Stimulated activated CD8-positive, alpha-beta memory T cell treated with anti-CD3 and anti-CD28 coated beads, Interleukin-15, amount 100 ng/mL, for 24 hours (primary cell): ENCODE measurements around the gene IFIT1B.
"Not testable (repeated sequence)": the region's sequence is repeated elsewhere in the genome, so short reads cannot be mapped to it uniquely, and the experiment has no call there.

Experiments used
- DNase-seq: peaks from one replicate; pipeline ENCODE4 v3.0.0-alpha.2; 2020; ENCODE audit warnings: low read depth

Gene IFIT1B

DNA sequence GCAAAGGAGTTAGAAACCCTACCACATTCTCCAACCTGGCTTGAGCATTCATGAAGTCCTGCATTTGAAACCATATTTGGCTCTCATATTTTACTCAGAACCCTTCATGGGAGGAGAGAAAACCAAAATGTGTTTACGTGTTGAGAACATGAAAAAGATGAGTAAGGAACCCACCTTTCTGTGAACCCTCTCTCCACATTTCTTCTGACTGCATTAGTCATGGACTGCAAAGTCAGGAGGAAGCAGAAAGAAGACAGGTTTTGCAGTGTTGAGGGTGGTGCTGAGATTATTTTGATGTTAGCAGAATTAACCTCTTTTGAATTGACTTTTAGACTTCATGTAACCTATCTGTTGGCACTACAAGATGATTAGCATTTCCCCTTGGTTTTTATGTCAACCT lies 4.9 kb downstream of the IFIT1B start:
- no peak for DNase-seq

DNA sequence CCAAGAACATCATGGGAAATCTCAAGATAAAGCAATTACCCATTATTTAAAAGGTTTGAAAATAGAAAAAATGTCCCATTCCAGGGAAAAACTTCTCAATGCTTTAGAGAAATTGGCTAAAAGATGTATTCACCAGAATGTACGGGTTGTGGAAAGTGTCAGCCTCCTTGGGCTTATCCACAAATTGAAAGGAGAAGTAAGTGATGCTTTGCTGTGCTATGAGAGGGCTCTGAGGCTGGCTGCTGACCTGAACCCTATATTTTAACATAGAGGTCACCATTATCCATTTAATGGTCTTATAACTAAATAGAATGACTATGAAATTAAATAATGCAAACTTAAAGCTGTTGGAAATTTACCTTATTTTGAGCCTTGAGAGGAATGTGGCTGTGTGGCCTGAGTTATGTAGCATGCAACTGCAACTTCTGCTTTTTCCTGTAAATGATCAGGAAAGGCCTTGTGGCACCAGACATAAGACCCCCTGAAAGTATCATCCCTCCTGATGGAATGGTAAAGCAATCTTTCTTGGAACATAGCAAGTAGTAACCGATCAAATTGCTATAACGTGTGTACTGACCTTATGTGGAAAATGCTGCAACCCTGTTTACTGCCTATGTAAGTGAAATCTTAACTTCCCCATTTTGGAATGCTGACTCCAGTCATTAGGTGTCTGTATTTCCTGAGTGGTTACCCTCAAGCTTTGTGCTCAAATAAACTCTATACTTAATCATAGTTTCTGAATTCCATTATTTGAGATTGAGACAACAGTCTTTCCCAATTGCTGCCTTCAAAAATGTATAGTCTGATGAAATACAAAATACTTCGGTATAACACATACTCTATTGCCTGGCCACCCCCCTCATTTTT lies 6.9 kb downstream of the IFIT1B start:
- DNase-seq: no peak

DNA sequence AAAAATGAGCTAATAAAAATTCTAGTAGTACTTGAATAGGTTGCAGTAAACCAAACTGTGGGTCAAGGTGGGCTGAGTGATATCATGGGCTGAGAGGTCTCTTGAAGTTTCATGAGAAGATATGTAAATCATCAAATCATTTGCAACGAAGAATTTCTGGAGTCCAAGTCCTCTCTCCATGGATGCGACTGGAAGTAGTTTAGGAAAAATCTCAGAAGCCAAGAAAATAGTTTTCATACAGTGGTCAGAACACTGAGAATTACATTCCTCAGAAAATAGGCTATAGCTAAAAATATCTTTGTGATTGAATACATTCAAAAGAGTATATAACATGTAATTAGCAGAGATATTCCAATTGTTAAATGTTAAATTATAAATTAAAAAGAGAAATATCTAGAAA lies 10.9 kb downstream of the IFIT1B start:
- no peak for DNase-seq

DNA sequence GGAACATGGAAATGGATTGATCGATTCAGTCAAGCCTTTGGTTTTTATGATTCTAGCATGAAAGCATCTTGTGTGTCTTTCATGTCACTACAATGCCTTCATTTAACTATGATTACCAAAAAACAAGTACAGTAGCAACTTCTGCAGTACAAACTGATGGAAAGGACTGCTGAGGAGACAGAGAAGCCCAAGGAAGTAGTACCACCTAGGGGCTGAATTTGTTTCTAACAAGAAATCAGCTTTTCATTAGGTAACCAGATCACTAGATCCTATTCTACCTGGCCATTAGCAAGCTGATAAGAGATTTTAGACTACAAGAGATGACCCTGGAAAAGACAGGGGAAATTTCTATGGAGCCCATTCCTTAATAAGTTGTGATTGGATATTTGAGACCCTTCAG lies 11.4 kb downstream of the IFIT1B start:
- DNase-seq: no peak

DNA sequence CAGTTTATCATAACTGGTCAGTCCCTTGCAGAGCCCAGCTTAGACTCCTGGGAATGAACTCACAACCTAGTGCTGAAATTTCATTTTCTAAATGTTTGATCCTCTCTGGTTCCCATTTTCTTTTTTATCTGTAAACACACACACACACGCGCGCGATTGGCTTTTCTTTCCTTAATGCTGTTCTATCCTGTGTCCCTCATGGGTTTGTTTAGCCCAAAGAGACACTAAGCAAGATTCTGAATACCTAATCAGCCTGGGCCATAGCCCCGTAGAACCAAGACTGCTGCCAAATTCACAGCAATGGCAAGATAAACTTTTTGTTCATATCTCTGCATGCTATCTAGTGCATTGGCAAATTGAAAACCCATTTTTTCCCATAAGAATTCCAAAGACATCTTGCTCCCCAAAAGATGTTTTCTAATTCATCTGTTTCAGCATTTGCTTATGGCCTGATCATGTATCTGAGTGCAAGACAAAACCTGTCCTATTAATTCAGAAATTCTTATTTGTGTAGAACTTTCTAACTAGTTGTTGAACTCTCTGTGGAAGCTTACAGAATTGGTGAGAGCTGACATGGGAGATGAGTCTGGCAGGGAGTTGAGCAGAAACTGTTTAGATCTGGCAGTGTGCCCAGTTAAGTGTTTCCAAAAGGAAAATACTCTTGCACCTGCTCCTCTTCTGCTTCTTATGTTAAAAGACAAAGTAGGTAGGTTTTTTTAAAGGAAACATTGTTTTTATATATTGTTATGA lies 12.8 kb downstream of the IFIT1B start:
- DNase-seq: no peak

DNA sequence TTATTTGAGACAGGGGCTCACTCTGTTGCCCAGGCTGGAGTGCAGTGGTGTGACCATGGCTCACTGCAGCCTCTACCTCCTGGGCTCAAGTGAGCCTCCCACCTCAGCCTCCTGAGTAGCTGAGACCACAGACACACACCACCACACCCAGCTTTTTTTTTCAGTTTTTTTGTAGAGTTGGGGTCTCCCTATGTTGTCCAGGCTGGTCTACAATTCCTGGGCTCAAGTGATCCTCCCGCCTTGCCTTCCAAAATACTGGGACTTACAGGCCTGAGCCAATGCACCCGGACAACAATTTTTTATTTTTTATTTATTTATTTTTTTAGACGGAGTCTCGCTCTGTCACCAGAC lies 13.3 kb downstream of the IFIT1B start:
- not testable (repeated sequence) for DNase-seq

DNA sequence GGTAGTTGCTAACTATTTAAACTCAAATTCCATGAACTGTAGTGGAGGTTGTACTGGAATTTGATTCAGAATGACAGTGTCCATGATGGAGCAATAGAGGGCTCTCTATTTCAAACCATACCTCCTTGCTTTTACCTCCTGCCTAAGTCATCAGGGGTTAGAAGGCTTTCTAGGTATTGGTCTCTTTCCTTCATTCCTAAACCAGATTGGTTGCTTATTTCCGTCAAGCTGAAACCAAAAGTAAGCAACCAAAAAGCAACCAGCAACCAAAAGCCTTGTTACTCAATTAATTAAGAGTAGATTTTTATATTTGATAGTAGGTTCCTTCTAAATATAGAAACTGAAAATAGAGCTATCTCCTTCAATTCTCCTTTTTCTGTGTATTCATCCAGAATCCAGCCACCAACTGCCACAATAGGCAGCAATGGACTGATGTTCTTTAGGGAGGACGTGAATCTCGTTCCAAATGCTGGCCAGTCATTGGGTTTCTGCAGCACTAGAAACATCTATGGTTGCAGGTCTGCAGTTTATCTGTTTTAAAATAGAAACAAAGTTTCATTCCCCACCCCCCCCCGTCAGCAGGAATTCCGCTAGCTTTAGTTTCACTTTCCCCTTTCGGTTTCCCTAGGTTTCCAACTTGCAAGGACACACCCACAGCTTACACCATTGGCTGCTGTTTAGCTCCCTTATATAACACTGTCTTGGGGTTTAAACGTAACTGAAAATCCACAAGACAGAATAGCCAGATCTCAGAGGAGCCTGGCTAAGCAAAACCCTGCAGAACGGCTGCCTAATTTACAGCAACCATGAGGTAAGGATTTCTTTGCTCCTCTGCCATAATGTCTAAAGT lies 14.3 kb downstream of the IFIT1B start, which contains the start of gene IFIT1:
Gene IFIT1, plus strand, starts transcription at position 717 of the 850 bp plus-strand sequence. Its CDS starts 90 bp downstream, at position 807.
- DNase-seq: no peak

DNA sequence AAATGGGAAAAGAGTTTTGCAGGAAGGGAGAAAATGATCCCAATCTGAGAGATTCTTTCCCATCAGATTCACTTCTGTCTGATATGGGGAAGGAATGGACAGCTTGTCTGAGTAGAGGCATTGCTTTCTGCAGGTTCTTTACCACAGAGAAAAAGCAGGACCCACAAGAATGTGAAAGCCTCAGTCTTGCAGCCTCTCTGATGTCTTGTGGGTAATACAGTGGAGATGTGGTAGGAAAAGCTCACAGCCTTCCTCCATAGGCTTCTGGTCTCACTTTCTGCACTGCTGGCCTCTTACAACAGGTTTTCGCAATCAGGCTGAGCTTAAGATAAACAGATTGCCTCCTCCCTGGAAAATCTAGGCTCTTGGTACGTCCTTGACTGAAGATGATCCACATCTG lies 15.1 kb downstream of the IFIT1B start:
- DNase-seq: no peak

DNA sequence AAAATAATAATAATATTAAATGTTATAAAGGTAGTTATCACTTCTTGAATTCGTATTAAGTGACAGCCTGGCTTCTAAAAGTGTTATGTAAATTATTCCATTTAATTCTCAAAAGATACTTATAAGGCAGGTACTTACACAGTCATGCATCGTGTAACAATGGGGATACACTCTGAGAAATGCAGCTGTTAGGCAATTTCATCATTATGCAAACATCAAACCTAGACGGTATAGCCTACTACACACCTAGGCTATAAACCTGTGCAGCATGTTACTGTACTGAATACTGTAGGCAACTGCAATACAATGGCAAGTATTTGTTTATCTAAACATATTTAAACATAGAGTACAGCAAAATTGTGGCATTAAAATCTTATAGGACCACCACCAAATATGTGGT lies 16.0 kb downstream of the IFIT1B start:
- DNase-seq: no peak

DNA sequence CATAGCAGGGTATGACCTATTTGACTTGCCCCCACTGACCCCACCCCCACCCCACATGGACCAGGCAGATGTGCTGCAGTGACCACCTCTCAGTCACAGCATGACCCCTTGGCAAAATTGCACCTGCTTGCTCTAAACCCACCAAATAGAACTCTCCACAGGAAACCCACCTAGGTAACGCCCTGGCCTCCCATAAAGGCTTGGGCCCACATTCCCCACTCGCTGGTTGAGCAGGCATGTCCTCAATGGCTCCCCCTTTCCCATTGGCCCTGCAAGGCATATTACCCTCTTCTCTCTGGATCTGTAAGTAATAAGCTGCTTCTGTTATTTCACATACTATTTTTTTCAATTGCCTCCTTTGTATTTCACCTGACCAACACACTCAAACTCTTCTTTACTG lies 17.3 kb downstream of the IFIT1B start:
- no peak for DNase-seq

DNA sequence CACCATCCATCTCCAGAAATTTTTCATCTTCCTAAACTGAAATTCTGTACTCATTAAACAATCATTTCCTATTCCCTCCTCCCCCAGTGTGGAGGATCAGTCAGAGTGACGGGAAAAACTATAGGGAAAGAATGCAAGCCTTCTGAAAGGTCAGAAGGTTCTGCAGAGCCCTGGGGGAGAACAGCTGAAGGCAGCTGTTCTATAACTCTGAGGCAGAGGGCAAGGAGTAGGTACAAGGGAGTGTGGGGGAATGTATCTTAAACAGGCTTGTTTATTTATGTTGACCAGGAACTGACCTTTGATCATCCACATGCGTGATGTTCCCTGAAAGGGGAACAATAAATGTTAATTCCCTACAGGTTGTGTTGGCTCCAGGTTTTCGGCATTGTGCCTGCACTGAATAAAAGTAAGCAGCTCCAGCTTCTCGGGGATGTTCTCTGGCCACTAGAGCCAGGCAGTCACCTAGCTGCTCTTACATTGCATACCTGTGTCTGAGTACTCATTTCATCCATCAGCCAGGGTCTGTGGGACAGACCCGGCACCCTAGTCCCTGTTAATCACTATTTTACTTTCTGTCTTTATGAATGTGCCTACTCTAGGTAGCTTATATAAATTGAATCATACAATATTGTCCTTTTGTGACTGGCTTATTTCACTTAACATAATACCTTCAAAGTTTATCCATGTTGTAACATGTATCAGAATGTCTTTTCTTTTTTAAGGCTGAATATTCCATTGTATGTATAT lies 20.3 kb downstream of the IFIT1B start:
- no peak for DNase-seq

DNA sequence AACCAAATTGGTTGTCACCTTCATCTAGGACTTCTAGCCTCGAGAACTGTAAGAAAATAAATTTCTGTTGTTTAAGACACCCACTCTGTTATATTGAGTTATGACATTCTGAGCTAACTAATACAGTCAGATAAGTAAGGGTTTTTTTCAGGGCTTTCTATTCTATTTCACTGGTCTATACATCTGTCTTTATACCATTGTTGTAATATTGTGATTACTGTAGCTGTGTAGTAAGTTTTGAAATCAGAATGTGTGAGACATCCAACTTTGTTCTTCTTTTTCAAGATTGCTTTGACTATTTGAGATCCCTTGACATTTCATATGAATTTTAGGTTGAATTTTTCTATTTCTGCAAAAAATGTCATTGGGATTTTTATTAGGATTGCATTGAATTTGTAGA lies 22.1 kb downstream of the IFIT1B start:
- DNase-seq: no peak

DNA sequence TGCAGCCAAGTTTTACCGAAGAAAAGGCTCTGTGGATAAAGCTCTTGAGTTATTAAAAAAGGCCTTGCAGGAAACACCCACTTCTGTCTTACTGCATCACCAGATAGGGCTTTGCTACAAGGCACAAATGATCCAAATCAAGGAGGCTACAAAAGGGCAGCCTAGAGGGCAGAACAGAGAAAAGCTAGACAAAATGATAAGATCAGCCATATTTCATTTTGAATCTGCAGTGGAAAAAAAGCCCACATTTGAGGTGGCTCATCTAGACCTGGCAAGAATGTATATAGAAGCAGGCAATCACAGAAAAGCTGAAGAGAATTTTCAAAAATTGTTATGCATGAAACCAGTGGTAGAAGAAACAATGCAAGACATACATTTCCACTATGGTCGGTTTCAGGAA lies 25.2 kb downstream of the IFIT1B start:
- DNase-seq: no peak

DNA sequence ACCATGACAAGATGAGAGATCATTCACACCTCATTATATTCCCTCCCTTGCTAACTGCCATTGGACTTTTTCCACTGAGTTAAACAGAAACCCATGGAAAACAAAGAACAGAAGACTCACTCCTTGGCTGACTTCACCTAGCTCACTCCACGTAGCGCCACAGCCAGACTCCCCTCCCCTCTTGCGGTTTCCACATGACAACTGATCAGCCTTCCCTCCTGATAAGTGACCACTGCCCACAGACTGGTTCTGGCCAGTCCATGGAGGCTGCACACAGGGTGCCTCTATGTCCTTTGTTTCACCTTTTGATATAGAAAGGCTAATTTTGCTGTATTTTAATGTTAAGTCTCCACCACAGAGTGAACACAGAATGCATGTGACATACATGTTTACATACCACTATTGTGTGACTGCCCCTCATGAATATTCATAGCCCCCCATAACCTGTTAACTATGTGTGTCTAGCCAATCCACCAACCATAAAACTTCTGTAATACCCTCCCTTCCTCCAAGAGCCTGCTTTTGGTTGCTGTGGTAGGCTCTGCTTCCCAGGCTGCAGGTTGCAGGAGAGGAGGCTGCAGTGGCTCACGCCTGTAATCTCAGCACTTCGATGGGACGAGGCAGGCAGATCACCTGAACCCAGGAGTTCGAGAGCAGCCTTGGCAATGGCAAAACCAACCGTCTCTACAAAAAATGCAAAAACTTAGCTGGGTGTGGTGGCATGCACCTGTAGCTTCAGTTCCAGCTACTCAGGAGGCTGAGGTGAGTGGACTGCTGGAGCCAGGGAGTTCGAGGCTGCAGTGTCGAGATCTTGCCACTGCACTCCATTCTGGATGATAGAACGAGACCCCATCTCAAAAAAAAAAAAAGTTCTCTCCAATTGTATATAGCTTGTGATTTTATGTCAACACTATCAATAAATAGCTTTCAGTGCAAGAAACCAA lies 26.5 kb downstream of the IFIT1B start:
- no peak for DNase-seq

DNA sequence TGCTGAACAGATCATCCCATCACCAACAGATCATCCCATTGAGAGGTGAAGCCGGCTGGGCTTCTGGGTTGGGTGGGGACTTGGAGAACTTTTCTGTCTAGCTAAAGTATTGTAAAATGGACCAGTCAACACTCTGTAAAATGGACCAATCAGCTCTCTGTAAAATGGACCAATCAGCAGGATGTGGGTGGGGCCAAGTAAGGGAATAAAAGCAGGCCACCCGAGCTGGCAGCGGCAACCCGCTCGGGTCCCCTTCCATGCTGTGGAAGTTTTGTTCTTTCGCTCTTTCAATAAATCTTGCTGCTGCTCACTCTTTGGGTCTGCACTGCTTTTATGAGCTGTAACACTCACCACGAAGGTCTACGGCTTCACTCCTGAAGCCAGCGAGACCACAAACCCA lies 28.3 kb downstream of the IFIT1B start:
- DNase-seq: not testable (repeated sequence)

DNA sequence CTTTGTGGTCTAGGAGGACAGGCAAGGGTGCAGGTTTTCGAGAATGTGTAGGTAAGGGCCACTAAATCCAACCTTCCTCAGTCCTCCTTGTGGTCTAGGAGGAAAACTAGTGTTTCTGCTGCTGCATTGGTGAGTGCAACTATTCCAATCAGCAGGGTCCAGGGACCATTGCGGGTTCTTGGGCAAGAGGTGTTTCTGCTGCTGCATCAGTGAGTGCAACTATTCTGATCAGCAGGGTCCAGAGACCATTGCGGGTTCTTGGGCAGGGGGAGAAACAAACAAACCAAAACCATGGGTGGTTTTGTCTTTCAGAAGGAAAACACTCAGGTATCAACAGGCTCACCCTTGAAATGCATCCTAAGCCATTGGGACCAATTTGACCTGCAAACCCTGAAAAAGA lies 29.9 kb downstream of the IFIT1B start:
- DNase-seq: not testable (repeated sequence)

DNA sequence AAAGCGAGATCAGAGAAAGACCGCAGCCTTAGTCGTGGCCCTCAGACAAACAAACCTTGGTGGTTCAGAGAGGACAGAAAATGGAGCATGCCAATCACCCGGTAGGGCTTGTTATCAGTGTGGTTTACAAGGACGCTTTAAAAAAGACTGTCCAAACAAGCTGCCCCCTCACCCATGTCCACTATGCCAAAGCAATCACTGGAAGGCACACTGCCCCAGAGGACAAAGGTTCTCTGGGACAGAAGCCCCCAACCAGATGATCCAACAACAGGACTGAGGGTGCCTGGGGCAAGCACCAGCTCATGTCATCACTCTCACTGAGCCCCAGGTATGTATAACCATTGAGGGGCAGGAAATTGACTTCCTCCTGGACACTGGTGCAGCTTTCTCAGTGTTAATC lies 31.4 kb downstream of the IFIT1B start:
- not testable (repeated sequence) for DNase-seq

DNA sequence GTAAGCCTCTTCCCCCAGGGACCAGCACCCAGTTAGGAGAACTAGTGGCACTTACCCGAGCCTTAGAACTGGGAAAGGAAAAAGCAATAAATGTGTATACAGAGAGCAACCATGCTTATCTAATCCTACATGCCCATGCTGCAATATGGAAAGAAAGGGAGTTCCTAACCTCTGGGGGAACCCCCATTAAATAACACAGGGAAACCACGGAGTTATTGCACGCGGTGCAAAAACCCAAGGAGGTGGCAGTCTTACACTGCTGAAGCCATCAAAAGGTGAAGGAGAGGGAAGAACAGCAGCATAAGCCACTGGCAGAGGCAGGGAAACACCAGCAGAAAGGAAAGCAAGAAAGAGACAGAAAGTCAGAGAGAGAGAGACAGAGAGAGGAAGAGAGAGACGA lies 32.7 kb downstream of the IFIT1B start:
- not testable (repeated sequence) for DNase-seq

DNA sequence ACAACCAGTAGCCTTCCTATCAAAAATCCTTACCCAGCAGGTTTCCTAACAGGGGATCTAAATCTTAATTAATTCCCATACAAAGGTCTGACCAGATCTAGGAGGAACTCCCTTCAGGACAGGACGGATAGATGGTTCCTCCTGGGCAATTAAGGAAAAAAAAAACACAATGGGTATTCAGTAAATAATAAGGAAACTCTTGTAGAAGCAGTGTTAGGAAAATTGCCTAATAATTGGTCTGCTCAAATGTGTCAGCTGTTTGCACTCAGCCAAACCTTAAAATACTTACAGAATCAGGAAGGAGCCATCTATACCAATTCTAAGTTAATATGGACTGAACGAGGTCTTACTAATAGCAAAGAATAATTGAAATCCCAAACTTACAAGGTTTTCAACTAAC lies 33.3 kb downstream of the IFIT1B start:
- not testable (repeated sequence) for DNase-seq

DNA sequence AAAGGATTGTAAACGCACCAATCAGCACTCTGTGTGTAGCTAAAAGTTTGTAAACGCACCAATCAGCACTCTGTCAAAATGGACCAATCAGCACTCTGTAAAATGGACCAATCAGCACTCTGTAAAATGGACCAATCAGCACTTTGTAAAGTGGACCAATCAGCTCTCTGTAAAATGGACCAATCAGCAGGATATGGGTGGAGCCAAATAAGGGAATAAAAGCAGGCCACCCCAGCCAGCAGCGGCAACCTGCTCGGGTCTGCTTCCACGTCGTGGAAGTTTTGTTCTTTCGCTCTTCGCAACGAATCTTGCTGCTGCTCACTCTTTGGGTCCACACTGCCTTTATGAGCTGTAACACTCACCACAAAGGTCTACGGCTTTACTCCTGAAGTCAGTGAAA lies 34.4 kb downstream of the IFIT1B start:
- not testable (repeated sequence) for DNase-seq
